ENCODE results near the gene CELA2B.
"Not testable (repeated sequence)": the region's sequence is repeated elsewhere in the genome, so short reads cannot be mapped to it uniquely, and the experiment has no call there.

The CELA2B gene

GRCh38 chr1:15455522-15455921 is 20.4 kb upstream of the CELA2B start:
- H3K27ac ChIP-seq, result no peak overlapping the region
- TF ChIP-seq ZFX (IDR thresholded peaks at IDR 0.05), result no peak
- TF ChIP-seq CTCF (conservative IDR thresholded peaks at IDR 0.05), result no peak

- TF ChIP-seq CTCF (conservative IDR thresholded peaks at IDR 0.05), result no peak
- TF ChIP-seq ZFX (IDR thresholded peaks at IDR 0.05), result no peak
- no peak within 1 kb of the TSS for H3K27ac ChIP-seq
These were observed 19.5 kb upstream of the CELA2B start, which contains the start of gene CELA2A for GRCh38 chr1:15456313-15456954. Gene CELA2A (plus strand): TSS chr1:15456732. CDS start chr1:15456754, 22 bp downstream.

- TF ChIP-seq CTCF (conservative IDR thresholded peaks at IDR 0.05) (no peak), ZFX (IDR thresholded peaks at IDR 0.05) (no peak)
- H3K27ac ChIP-seq, result no peak overlapping the region
These were observed 18.3 kb upstream of the CELA2B start for GRCh38 chr1:15457585-15457984.

- not testable (repeated sequence) for H3K27ac ChIP-seq
These were observed 17.5 kb upstream of the CELA2B start for GRCh38 chr1:15458388-15458787.

- TF ChIP-seq CTCF (conservative IDR thresholded peaks at IDR 0.05), result no peak
- no peak for TF ChIP-seq ZFX (IDR thresholded peaks at IDR 0.05)
- H3K27ac ChIP-seq, result no peak overlapping the region
These were observed 15.9 kb upstream of the CELA2B start for GRCh38 chr1:15459771-15460707.

- TF ChIP-seq ZFX (IDR thresholded peaks at IDR 0.05) (no peak), CTCF (conservative IDR thresholded peaks at IDR 0.05) (no peak)
- H3K27ac ChIP-seq, result no peak overlapping the region
These were observed 15.2 kb upstream of the CELA2B start for GRCh38 chr1:15460708-15461095.

- H3K27ac ChIP-seq, result not testable (repeated sequence)
These were observed 12.7 kb upstream of the CELA2B start for GRCh38 chr1:15463064-15463800.

- not testable (repeated sequence) for H3K27ac ChIP-seq
These were observed 12.0 kb upstream of the CELA2B start for GRCh38 chr1:15463926-15464322.
